CD8-positive, alpha-beta memory T cell (primary cell): ENCODE data around the gene ITGB3. TPM values are rescaled to one million over a fixed set of nuclear protein-coding genes. Genes with fewer than 3 reads are reported as not detected.
A peak's percentile ranks its signal among the peaks of the same experiment; 100 is the strongest.

Experiments
- CTCF ChIA-PET: fragments of 350-600 bp; sonication (Branson Sonifier 250); formaldehyde crosslinking; loops from one replicate; lab custom pipeline; 2021; ENCODE audit warnings: antibody characterized with exemption; lab: Charles Lee
- POLR2A ChIA-PET: fragments of 350-600 bp; sonication (Branson Sonifier 250); formaldehyde crosslinking; loops from one replicate; lab custom pipeline; 2021; ENCODE audit warnings: antibody characterized with exemption; lab: Charles Lee
- DNase-seq, 5 donors: peaks; one replicate each; pipeline versions ENCODE4 v3.0.0 to v3.0.0-alpha.2; 2020 to 2022; ENCODE audit warnings: mixed read lengths in 1 of 5
- H3K27ac ChIP-seq: one replicate; pipeline ENCODE4 v1.7.0; 2013; ENCODE audit warnings: low read depth, mild to moderate bottlenecking, low read length, moderate library complexity
- H3K27me3 ChIP-seq: 2 replicates; pipeline ENCODE4 v1.7.0; 2013; ENCODE audit warnings: low read length, mild to moderate bottlenecking; ENCODE audit not compliant: insufficient read depth, poor library complexity, severe bottlenecking
- H3K36me3 ChIP-seq: 2 replicates; pipeline ENCODE4 v1.7.0; 2013; ENCODE audit warnings: mild to moderate bottlenecking, low read length, moderate library complexity; ENCODE audit not compliant: insufficient read depth
- H3K4me1 ChIP-seq: 2 replicates; pipeline ENCODE4 v1.7.0; 2013; ENCODE audit warnings: mild to moderate bottlenecking, low read length, moderate library complexity; ENCODE audit not compliant: insufficient read depth
- H3K4me3 ChIP-seq: 2 replicates; pipeline ENCODE4 v1.7.0; 2013; ENCODE audit warnings: mild to moderate bottlenecking, low read length
- H3K9me3 ChIP-seq: 2 replicates; pipeline ENCODE4 v1.7.0; 2013; ENCODE audit warnings: mild to moderate bottlenecking, low read length
- H3K27ac Mint-ChIP-seq, 8 donors: one replicate each; pipeline ENCODE4 v1.8.0; 2020 to 2021; ENCODE audit warnings: mixed read lengths in 8 of 8, mild to moderate bottlenecking in 6 of 8, inconsistent platforms in 3 of 8, moderate library complexity in 3 of 8
- H3K27me3 Mint-ChIP-seq, 2 donors: one replicate each; pipeline ENCODE4 v1.8.0; 2020 to 2021; ENCODE audit warnings: mixed read lengths in 2 of 2, mild to moderate bottlenecking in 1 of 2, moderate library complexity in 1 of 2
- H3K36me3 Mint-ChIP-seq, 3 donors: one replicate each; pipeline ENCODE4 v1.8.0; 2020 to 2021; ENCODE audit warnings: mixed read lengths in 3 of 3, inconsistent platforms in 1 of 3, mild to moderate bottlenecking in 1 of 3
- H3K4me1 Mint-ChIP-seq, 3 donors: one replicate each; pipeline ENCODE4 v1.8.0; 2020 to 2021; ENCODE audit warnings: mixed read lengths in 3 of 3, inconsistent platforms in 1 of 3, mild to moderate bottlenecking in 1 of 3
- H3K4me3 Mint-ChIP-seq, 7 donors: one replicate each; pipeline ENCODE4 v1.8.0; 2020 to 2021; ENCODE audit warnings: mixed read lengths in 7 of 7, mild to moderate bottlenecking in 6 of 7, moderate library complexity in 4 of 7, inconsistent platforms in 2 of 7
- H3K9me3 Mint-ChIP-seq, 5 donors: one replicate each; pipeline ENCODE4 v1.8.0; 2020 to 2022; ENCODE audit warnings: mixed read lengths in 5 of 5, mild to moderate bottlenecking in 3 of 5, moderate library complexity in 2 of 5, inconsistent platforms in 1 of 5
- polyA plus RNA-seq: library from polyadenylated mRNA; unstranded; fragments of 300-500 nt; fragmentation: Illumina TruSeq; gene quantifications from one replicate; pipeline ENCODE4 v1.2.3, GENCODE V29; 2021
- total RNA-seq, 2 experiments: library from RNA; stranded (reverse); gene quantifications; one replicate each; pipeline ENCODE4 v1.2.3, GENCODE V29; 2021

The ITGB3 gene
- total and polyA plus RNA-seq, 3 experiments from 2014 or later: 0.07 to 0.13 TPM; not detected in 1

GRCh38 chr17:47218896-47219430 lies 34.7 kb upstream of the ITGB3 start:
- H3K4me3 ChIP-seq: no peak overlapping the region
- H3K27ac Mint-ChIP-seq: peak overlapping the region; percentile 38 to 97 (median 78)

GRCh38 chr17:47219621-47220475 lies 33.8 kb upstream of the ITGB3 start:
- ChIA-PET POLR2A (no interaction called here), CTCF (interaction anchor here (0.9 to 2.6 kb wide), 4 partner anchors 10 to 19 kb away, joined by 3 to 24 read pairs (median 6); no protein-coding TSS in a partner anchor)
- peak overlapping the region; percentile 17 to 77 (median 71) for H3K4me3 Mint-ChIP-seq
- H3K27me3 ChIP-seq: no peaks in the 10 kb centered on the region
- H3K36me3 ChIP-seq: no peaks in the 10 kb centered on the region
- peaks cover 49% of the 10 kb centered on the region for H3K4me1 ChIP-seq
- peak overlapping the region; percentile 48 for H3K27ac ChIP-seq
- H3K9me3 Mint-ChIP-seq: peaks cover 0 to 3% (median 0%) of the 10 kb centered on the region in 5 donors
- H3K27me3 Mint-ChIP-seq: no peaks in the 10 kb centered on the region
- no peak for DNase-seq
- no peak overlapping the region for H3K4me3 ChIP-seq
- H3K36me3 Mint-ChIP-seq: no peaks in the 10 kb centered on the region
- peaks cover 50 to 59% (median 58%) of the 10 kb centered on the region in 3 donors for H3K4me1 Mint-ChIP-seq
- no peaks in the 10 kb centered on the region for H3K9me3 ChIP-seq
- H3K27ac Mint-ChIP-seq: peak overlapping the region; percentile 62 to 98 (median 90)

More at GRCh38 chr17:47218896-47219430, 34.7 kb upstream of the ITGB3 start:
- H3K27me3 Mint-ChIP-seq: no peaks in the 10 kb centered on the region
- peaks cover 49% of the 10 kb centered on the region for H3K4me1 ChIP-seq
- peaks cover 0 to 2% (median 0%) of the 10 kb centered on the region in 5 donors for H3K9me3 Mint-ChIP-seq
- DNase-seq: no peak
- H3K9me3 ChIP-seq: no peaks in the 10 kb centered on the region
- H3K27me3 ChIP-seq: no peaks in the 10 kb centered on the region
- CTCF ChIA-PET: interaction anchor here (1.5 to 2.6 kb wide), 3 partner anchors 11 to 14 kb away, joined by 3 to 24 read pairs (median 8); no protein-coding TSS in a partner anchor
- no peaks in the 10 kb centered on the region for H3K36me3 Mint-ChIP-seq
- POLR2A ChIA-PET: no interaction called here
- peaks cover 50 to 59% (median 58%) of the 10 kb centered on the region in 3 donors for H3K4me1 Mint-ChIP-seq
- peak overlapping the region; percentile 28 for H3K27ac ChIP-seq
- no peaks in the 10 kb centered on the region for H3K36me3 ChIP-seq
- peak overlapping the region in 6 of 7 donors; percentile 29 to 77 (median 62) for H3K4me3 Mint-ChIP-seq

GRCh38 chr17:47220531-47220999 lies 33.1 kb upstream of the ITGB3 start:
- H3K27ac ChIP-seq: peak overlapping the region; percentile 48

GRCh38 chr17:47221154-47221553 lies 32.5 kb upstream of the ITGB3 start:
- ChIA-PET POLR2A (interaction anchor here (0.5 kb wide), 1 partner anchor 87 kb away, joined by 3 read pairs; no protein-coding TSS in a partner anchor), CTCF (interaction anchor here (2.6 kb wide), 1 partner anchor 9 kb away, joined by 24 read pairs; no protein-coding TSS in a partner anchor)
- Mint-ChIP-seq H3K9me3 (peaks cover 0 to 3% (median 0%) of the 10 kb centered on the region in 5 donors), H3K27me3 (no peaks in the 10 kb centered on the region), H3K4me1 (peaks cover 47 to 56% (median 54%) of the 10 kb centered on the region in 3 donors), H3K4me3 (peak overlapping the region in 1 of 7 donors; percentile 59), H3K36me3 (no peaks in the 10 kb centered on the region), H3K27ac (peak overlapping the region in 7 of 8 donors; percentile 3 to 92 (median 88))
- H3K4me3 ChIP-seq: no peak overlapping the region
- no peaks in the 10 kb centered on the region for H3K9me3 ChIP-seq
- H3K27me3 ChIP-seq: no peaks in the 10 kb centered on the region
- peaks cover 49% of the 10 kb centered on the region for H3K4me1 ChIP-seq
- DNase-seq: no peak
- no peak overlapping the region for H3K27ac ChIP-seq
- H3K36me3 ChIP-seq: no peaks in the 10 kb centered on the region

More at GRCh38 chr17:47220531-47220999, 33.1 kb upstream of the ITGB3 start:
- CTCF ChIA-PET: interaction anchor here (0.9 to 2.6 kb wide), 2 partner anchors 9 to 20 kb away, joined by 4 to 24 read pairs; no protein-coding TSS in a partner anchor
- no peaks in the 10 kb centered on the region for H3K9me3 ChIP-seq
- Mint-ChIP-seq H3K4me3 (peak overlapping the region; percentile 17 to 77 (median 69)), H3K27ac (peak overlapping the region; percentile 62 to 98 (median 90)), H3K27me3 (no peaks in the 10 kb centered on the region), H3K36me3 (no peaks in the 10 kb centered on the region), H3K4me1 (peaks cover 50 to 59% (median 58%) of the 10 kb centered on the region in 3 donors), H3K9me3 (peaks cover 0 to 3% (median 0%) of the 10 kb centered on the region in 5 donors)
- no peaks in the 10 kb centered on the region for H3K27me3 ChIP-seq
- POLR2A ChIA-PET: no interaction called here
- H3K4me3 ChIP-seq: no peak overlapping the region
- no peaks in the 10 kb centered on the region for H3K36me3 ChIP-seq
- H3K4me1 ChIP-seq: peaks cover 49% of the 10 kb centered on the region
- DNase-seq: peak; percentile 20 to 64 (median 39)

GRCh38 chr17:47222047-47222446 lies 31.6 kb upstream of the ITGB3 start:
- H3K9me3 ChIP-seq: no peaks in the 10 kb centered on the region
- Mint-ChIP-seq H3K27me3 (no peaks in the 10 kb centered on the region), H3K36me3 (no peaks in the 10 kb centered on the region), H3K27ac (peak overlapping the region in 5 of 8 donors; percentile 37 to 92 (median 85)), H3K9me3 (peaks cover 0 to 3% (median 0%) of the 10 kb centered on the region in 5 donors), H3K4me3 (no peak overlapping the region), H3K4me1 (peaks cover 41 to 49% (median 45%) of the 10 kb centered on the region in 3 donors)
- CTCF ChIA-PET: no interaction called here
- POLR2A ChIA-PET: no interaction called here
- H3K4me3 ChIP-seq: no peak overlapping the region
- peaks cover 43% of the 10 kb centered on the region for H3K4me1 ChIP-seq
- H3K27me3 ChIP-seq: no peaks in the 10 kb centered on the region
- H3K36me3 ChIP-seq: no peaks in the 10 kb centered on the region
- no peak for DNase-seq
- no peak overlapping the region for H3K27ac ChIP-seq

- Mint-ChIP-seq H3K9me3 (peaks cover 0 to 3% (median 0%) of the 10 kb centered on the region in 5 donors), H3K4me1 (peaks cover 36 to 42% (median 37%) of the 10 kb centered on the region in 3 donors), H3K27ac (peak overlapping the region in 4 of 8 donors; percentile 21 to 57 (median 38)), H3K4me3 (peak overlapping the region in 1 of 7 donors; percentile 74), H3K27me3 (no peaks in the 10 kb centered on the region), H3K36me3 (no peaks in the 10 kb centered on the region)
- no peaks in the 10 kb centered on the region for H3K27me3 ChIP-seq
- ChIA-PET CTCF (interaction anchor here (1.0 kb wide), 1 partner anchor 9 kb away, joined by 3 read pairs; no protein-coding TSS in a partner anchor), POLR2A (no interaction called here)
- no peaks in the 10 kb centered on the region for H3K36me3 ChIP-seq
- no peak overlapping the region for H3K27ac ChIP-seq
- DNase-seq: no peak
- no peak overlapping the region for H3K4me3 ChIP-seq
- peaks cover 34% of the 10 kb centered on the region for H3K4me1 ChIP-seq
- H3K9me3 ChIP-seq: no peaks in the 10 kb centered on the region
Observed at GRCh38 chr17:47223007-47223406, 30.6 kb upstream of the ITGB3 start.

GRCh38 chr17:47223460-47223859 lies 30.2 kb upstream of the ITGB3 start:
- Histone ChIP-seq H3K36me3 (no peaks in the 10 kb centered on the region), H3K27me3 (no peaks in the 10 kb centered on the region), H3K4me3 (no peak overlapping the region), H3K27ac (no peak overlapping the region), H3K4me1 (peaks cover 30% of the 10 kb centered on the region), H3K9me3 (no peaks in the 10 kb centered on the region)
- Mint-ChIP-seq H3K27me3 (no peaks in the 10 kb centered on the region), H3K4me3 (peak overlapping the region in 1 of 7 donors; percentile 74), H3K27ac (peak overlapping the region in 5 of 8 donors; percentile 10 to 76 (median 31)), H3K36me3 (no peaks in the 10 kb centered on the region), H3K9me3 (peaks cover 0 to 3% (median 0%) of the 10 kb centered on the region in 5 donors), H3K4me1 (peaks cover 33 to 37% (median 33%) of the 10 kb centered on the region in 3 donors)
- ChIA-PET CTCF (interaction anchor here (1.0 kb wide), 1 partner anchor 9 kb away, joined by 3 read pairs; no protein-coding TSS in a partner anchor), POLR2A (no interaction called here)
- no peak for DNase-seq
